GM06990 (cell line): ENCODE measurements around the gene RUSF1.

Source experiments
- DNase-seq: peaks from one replicate; pipeline ENCODE4 v3.0.0-alpha.2; 2011; ENCODE audit not compliant: insufficient read length; ENCODE audit errors: extremely low read depth
- H3K27me3 ChIP-seq: replicated peaks from 2 replicates; pipeline ENCODE4 v1.6.0; 2011; ENCODE audit warnings: low read length; ENCODE audit not compliant: control insufficient read depth, insufficient read depth
- H3K36me3 ChIP-seq: 2 replicates; pipeline ENCODE4 v1.5.1; 2011; ENCODE audit warnings: low read length; ENCODE audit not compliant: control insufficient read depth, insufficient read depth
- H3K4me3 ChIP-seq: replicated peaks from 2 replicates; pipeline ENCODE4 v1.5.1; 2011; ENCODE audit warnings: low read depth, mild to moderate bottlenecking, control low read depth, low read length
- TF ChIP-seq, protein P1 (sequence below): IDR thresholded peaks from 2 replicates; pipeline ENCODE4 v1.5.1; 2011; ENCODE audit warnings: low read length, control low read depth, mild to moderate bottlenecking, inconsistent platforms; ENCODE audit not compliant: insufficient read depth, poor library complexity, severe bottlenecking

Gene RUSF1

GRCh38 chr16:31535737-31536136, 27.5 kb upstream of the RUSF1 start:
- Histone ChIP-seq H3K36me3 (no peaks in the 10 kb centered on the region), H3K4me3 (no peak overlapping the region), H3K27me3 (no peaks in the 10 kb centered on the region)
- TF ChIP-seq, protein P1, sequence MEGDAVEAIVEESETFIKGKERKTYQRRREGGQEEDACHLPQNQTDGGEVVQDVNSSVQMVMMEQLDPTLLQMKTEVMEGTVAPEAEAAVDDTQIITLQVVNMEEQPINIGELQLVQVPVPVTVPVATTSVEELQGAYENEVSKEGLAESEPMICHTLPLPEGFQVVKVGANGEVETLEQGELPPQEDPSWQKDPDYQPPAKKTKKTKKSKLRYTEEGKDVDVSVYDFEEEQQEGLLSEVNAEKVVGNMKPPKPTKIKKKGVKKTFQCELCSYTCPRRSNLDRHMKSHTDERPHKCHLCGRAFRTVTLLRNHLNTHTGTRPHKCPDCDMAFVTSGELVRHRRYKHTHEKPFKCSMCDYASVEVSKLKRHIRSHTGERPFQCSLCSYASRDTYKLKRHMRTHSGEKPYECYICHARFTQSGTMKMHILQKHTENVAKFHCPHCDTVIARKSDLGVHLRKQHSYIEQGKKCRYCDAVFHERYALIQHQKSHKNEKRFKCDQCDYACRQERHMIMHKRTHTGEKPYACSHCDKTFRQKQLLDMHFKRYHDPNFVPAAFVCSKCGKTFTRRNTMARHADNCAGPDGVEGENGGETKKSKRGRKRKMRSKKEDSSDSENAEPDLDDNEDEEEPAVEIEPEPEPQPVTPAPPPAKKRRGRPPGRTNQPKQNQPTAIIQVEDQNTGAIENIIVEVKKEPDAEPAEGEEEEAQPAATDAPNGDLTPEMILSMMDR = no peak
- no peak for DNase-seq

GRCh38 chr16:31532896-31533295, 24.7 kb upstream of the RUSF1 start:
- DNase-seq = no peak
- Histone ChIP-seq H3K36me3 (no peaks in the 10 kb centered on the region), H3K4me3 (no peak overlapping the region), H3K27me3 (no peaks in the 10 kb centered on the region)
- TF ChIP-seq, protein P1 = no peak

- H3K36me3 ChIP-seq = no peaks in the 10 kb centered on the region
- H3K27me3 ChIP-seq = no peaks in the 10 kb centered on the region
- TF ChIP-seq, protein P1 = no peak
- H3K4me3 ChIP-seq = no peak overlapping the region
- no peak for DNase-seq
Measured at GRCh38 chr16:31532120-31532519, 23.9 kb upstream of the RUSF1 start.

DNA sequence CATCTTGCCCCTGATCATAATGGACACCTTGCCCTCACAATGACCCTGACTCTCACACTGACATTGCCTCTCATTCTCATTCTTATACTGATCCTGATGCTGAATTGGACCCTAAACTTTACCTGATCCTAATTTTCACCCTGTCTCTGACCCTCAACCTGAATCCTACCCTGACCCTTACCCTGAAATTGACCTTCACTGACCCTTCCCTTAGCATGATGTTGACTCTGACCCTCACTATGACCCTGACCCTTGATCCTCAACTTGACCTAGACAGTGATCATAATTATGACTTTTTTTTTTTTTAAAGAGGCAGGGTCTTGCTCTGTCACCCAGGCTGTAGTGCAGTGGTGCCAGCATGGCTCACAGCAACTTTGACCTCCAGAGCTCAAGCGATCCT, 22.9 kb upstream of the RUSF1 start:
- no peak for DNase-seq
- H3K36me3 ChIP-seq = no peaks in the 10 kb centered on the region
- no peaks in the 10 kb centered on the region for H3K27me3 ChIP-seq
- H3K4me3 ChIP-seq = no peak overlapping the region
- TF ChIP-seq, protein P1 = no peak

DNA sequence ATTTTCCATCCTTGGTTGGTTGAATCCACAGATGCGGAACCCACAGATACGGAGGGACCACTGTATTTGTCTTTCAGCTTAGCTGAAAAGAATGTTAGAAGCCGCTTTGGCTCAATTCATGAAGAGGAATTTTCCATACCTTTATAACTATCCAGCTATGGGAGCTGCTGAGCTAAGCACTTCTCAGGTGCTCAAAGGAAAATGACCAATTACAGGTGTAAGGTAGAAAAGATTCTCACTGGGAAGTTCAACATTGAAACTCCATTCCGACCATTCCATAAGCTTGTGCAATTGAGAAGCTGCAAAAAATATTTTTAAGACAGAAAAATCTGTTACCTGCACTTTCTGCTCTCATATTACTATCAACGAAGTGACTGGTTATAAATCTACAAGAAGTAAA, 22.2 kb upstream of the RUSF1 start:
- no peaks in the 10 kb centered on the region for H3K27me3 ChIP-seq
- TF ChIP-seq, protein P1 = no peak
- no peak overlapping the region for H3K4me3 ChIP-seq

DNA sequence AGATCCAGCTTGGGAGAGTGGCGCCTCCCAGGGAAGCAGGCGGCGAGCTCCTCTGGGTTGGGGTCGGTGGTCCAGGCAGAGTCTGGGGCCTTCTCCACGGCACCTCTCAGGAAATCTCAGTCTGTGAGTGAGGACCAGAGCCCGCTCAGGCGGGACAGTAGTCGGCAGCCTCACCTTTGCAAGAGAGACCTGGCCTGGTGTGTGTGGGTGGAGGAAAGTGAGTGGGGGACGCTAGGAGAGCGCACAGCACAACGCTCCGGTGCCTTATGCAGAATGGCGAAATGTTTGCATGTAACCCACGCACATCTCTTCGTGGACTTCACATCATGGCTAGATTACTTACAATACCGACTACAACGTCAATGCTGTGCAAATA, 21.7 kb upstream of the RUSF1 start:
- H3K4me3 ChIP-seq = no peak overlapping the region
- DNase-seq = no peak
- H3K27me3 ChIP-seq = no peaks in the 10 kb centered on the region
- no peaks in the 10 kb centered on the region for H3K36me3 ChIP-seq
- TF ChIP-seq, protein P1 = no peak

More for the DNA sequence above, 22.2 kb upstream of the RUSF1 start:
- H3K36me3 ChIP-seq = no peaks in the 10 kb centered on the region
- no peak for DNase-seq
